ENCODE data around the gene SLC23A2. TPM values are rescaled to one million over a fixed set of nuclear protein-coding genes. Genes with fewer than 3 reads are reported as not detected.
A peak's percentile ranks its signal among the peaks of the same experiment; 100 is the strongest.

The SLC23A2 gene
- total RNA-seq, 2 donors from 2014 or later, result 12.3 to 13.7 TPM

DNA sequence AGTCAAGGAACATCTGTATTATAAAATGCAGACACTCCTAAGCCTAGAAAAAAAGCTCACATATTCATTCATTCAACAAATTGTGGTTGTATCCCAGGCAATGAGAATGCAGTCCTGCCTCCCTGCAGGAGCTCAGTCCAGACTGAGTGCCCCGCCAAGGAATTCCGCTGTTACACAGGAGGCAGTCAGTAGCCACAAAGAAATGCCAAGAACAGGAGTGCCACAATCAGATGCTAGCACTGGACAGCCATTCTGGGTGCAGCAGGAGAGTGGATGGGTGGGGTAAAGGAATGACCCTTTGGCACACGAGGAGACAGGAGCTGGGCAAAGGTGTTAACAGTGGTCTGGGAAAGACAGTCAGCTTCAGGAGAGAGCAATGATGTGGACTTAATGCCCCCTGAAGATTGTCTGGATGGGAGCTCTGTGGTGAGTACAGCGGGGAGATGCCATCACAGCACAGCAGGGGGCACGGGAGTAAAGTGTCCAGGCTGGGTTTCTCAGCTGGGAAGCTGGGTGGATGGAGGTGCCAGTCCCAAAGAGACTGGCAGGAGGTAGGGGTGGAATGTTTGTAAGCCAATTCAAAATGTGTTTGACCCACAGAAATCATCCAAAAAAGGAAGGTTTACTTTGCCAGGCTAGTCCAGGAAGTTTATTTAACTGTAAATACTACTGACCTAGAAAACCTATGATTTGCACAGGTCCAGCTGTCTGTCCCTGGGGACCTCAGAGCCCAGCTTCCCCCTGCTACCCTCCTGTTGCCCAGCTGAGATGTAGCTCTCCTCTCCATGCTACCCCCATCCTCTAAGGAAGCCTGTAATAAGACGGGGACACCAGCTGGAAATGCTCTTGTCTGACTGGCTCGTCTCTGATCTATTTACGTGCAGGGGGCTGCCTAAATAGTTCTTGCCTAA, 84.1 kb downstream of the SLC23A2 start:
- no peaks in the 10 kb centered on the region for H3K4me1 ChIP-seq (ENCODE audit: control insufficient read depth, insufficient read depth, low read length)
- Mint-ChIP-seq H3K27ac (peak overlapping the region; percentile 62), H3K36me3 (ENCODE audit: low read depth) (peaks cover 4% of the 10 kb centered on the region), H3K4me3 (no peak overlapping the region), H3K9me3 (no peaks in the 10 kb centered on the region), H3K27me3 (ENCODE audit: insufficient read depth) (no peaks in the 10 kb centered on the region), H3K4me1 (peaks cover 27% of the 10 kb centered on the region)
- peak overlapping the region; percentile 48 for H3K27ac ChIP-seq (ENCODE audit: low read depth, low read length)
- peaks cover 13% of the 10 kb centered on the region for H3K9me3 ChIP-seq (ENCODE audit: control insufficient read depth, low read length)
- no peak for TF ChIP-seq CTCF (conservative IDR thresholded peaks at IDR 0.05)
- no peak overlapping the region for H3K4me3 ChIP-seq (ENCODE audit: low read length)
- H3K9ac ChIP-seq (ENCODE audit: extremely low read depth, low read length, poor library complexity, severe bottlenecking), result no peak overlapping the region
- H3K36me3 ChIP-seq (ENCODE audit: control insufficient read depth, insufficient read depth, low read length), result no peaks in the 10 kb centered on the region
- H3K27me3 ChIP-seq (ENCODE audit: control insufficient read depth, insufficient read depth, low read length, poor library complexity, severe bottlenecking), result no peaks in the 10 kb centered on the region
- no peak for DNase-seq
- WGBS, 2 experiments (ENCODE audit: insufficient coverage in 1 of 2, insufficient read length in 1 of 2), result 81 to 88% methylated on average over 7 to 8 of the region's 8 CpGs

DNA sequence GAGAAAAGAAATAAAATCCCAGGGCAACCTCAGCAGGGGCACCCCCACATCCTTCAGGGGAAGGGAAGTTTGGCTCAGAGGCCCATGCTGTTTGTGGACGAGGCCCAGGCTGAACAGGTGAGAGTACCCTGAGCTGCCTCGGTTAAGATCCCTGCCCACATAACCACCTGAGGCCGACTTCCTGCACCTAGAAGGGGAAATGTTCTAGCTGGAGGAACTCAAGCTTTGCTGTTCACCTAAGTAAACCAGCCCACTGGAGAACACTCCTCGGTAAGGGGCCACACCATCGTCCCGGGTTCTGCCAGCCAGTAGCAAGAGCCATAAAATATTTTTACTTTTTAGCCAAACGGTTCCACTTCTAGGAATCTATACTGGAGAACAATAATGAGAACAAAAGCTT, 88.2 kb downstream of the SLC23A2 start:
- H3K4me3 Mint-ChIP-seq, result peak overlapping the region; percentile 36
- DNase-seq, result no peak

More for the DNA sequence above, 88.2 kb downstream of the SLC23A2 start:
- H3K9me3 ChIP-seq (ENCODE audit: control insufficient read depth, low read length), result peaks cover 21% of the 10 kb centered on the region
- Mint-ChIP-seq H3K27me3 (ENCODE audit: insufficient read depth) (no peaks in the 10 kb centered on the region), H3K36me3 (ENCODE audit: low read depth) (peaks cover 12% of the 10 kb centered on the region), H3K27ac (peak overlapping the region; percentile 94), H3K9me3 (peaks cover 5% of the 10 kb centered on the region), H3K4me1 (peaks cover 14% of the 10 kb centered on the region)
- H3K4me1 ChIP-seq (ENCODE audit: control insufficient read depth, insufficient read depth, low read length), result no peaks in the 10 kb centered on the region
- H3K4me3 ChIP-seq (ENCODE audit: low read length), result no peak overlapping the region
- H3K27me3 ChIP-seq (ENCODE audit: control insufficient read depth, insufficient read depth, low read length, poor library complexity, severe bottlenecking), result no peaks in the 10 kb centered on the region
- peaks cover 9% of the 10 kb centered on the region for H3K36me3 ChIP-seq (ENCODE audit: control insufficient read depth, insufficient read depth, low read length)
- TF ChIP-seq CTCF (conservative IDR thresholded peaks at IDR 0.05), result no peak
- H3K27ac ChIP-seq (ENCODE audit: low read depth, low read length), result no peak overlapping the region
- H3K9ac ChIP-seq (ENCODE audit: extremely low read depth, low read length, poor library complexity, severe bottlenecking), result no peak overlapping the region
- WGBS, 2 experiments (ENCODE audit: insufficient coverage in 1 of 2, insufficient read length in 1 of 2), result 87 to 100% methylated on average over 4 to 6 of the region's 7 CpGs

All from endodermal cell (in vitro differentiated cells).